GM21390 (cell line): ENCODE data around the gene PDE7B.
"Not testable (repeated sequence)": the region's sequence is repeated elsewhere in the genome, so short reads cannot be mapped to it uniquely, and the experiment has no call there.

Experiments used
- ATAC-seq: cut with Tn5 transposase; IDR thresholded peaks from one replicate; pipeline ENCODE4 v1.9.1; 2021; ENCODE audit not compliant: unreplicated experiment

The PDE7B gene

DNA sequence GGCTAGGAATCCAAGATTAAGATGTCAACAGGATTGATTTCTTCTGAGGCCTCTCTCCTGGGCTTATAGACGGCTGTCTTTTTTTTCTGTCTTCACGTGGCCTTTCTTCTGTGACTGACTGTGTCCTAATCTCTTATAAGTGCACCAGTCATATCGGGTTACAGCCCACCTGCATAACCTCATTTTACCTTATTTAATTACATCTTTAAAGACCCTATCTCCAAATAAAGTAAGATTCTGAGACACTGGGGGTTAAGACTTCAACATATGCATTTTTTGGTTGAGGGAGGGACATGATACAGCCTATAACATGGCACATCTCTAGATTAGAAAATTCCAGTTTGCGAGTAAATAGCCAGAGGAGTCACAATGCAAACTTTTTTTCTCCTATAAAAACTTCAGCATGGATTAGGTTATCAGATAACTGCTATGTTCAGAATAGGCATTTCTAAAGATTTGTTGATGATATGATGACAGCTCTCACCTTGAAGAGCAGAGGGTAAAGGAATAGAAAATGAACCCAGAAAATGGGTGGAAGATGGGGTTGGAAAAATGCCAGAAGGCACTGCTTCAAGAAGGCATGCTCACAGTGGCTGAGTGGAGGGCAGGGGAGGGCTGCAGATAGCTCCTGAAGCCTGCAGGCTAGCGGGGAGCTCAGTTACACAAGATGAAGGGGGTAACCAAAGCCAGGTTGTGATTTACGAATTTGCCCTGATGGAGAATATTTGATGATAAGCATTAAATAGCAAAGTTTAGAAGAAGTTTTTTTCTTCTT is 8.7 kb upstream of the PDE7B start:
- no peak for ATAC-seq

DNA sequence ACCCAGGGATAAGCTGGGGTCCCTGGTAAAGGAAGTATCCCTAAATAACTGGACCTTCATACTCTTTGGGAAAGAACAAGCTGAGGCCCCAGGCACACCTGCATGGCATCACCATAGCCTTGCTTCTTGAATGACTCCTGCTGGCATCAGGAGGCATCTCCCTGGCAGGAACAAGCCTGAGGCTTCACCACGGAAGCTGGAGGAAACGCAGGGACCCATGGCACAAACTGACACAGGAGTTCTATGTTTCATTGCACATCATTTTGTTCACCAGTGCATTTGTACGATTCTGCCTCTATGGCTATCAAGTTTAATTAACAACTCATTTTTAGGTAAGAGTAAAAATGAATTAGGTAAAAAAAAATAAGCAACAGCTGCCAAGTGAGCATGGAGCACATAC is 619 bp upstream of the PDE7B start:
- no peak for ATAC-seq

DNA sequence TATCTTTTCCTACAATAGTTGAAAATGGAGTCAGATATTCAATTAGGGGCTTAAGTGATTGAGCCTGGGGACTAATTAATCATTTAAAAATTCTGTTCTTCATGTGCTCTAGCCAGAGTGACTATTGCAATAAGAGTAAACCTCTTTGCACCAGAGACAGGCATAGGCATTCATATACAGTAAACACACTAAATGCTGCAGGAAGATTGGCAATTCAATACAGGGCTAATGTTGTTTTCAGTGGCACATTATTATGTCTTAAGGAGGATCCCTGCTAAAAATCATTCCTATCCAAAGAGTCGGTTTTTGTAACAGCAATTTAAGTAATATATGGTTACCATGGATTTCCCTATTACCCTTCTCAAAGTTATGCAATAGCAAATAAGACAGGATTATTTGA is 1.2 kb downstream of the PDE7B start:
- no peak for ATAC-seq

DNA sequence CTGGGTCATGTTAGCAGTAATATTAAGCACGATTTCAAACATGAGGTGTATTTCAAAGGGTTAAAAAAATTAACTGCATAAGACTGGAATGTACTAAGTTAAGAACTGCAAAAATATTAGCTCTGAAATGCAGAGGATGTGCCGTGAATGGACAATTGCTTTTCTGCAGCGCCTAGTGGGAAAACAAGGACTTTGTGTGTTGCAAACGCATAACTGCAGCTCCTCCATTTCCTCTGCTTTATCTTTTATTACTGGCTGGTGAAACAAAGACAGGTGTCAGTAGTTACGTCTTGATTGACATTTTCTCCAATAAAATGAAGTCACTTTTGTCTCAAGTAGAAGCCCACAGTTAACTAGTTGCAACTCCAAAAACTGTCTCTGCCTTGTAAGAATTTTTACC is 1.7 kb downstream of the PDE7B start:
- ATAC-seq = no peak

DNA sequence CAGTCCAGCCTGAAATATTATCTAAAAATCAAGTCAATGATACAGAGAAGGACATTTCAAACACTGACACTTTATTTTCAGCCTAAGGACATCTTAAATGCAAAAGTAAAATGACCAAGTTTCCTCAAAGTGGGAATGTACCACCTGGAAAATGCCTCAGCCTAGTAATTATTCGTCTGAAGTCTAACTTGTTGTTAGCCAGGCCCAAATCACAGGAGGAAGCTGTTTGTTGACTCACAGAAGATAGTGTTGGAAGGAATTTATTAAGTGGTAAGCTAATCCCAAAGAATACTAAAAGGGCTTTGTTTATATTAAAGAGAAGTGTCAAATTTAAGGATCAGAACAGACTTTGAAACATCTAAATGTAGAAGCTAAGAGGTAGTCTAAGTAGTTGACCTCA is 2.5 kb downstream of the PDE7B start:
- no peak for ATAC-seq

DNA sequence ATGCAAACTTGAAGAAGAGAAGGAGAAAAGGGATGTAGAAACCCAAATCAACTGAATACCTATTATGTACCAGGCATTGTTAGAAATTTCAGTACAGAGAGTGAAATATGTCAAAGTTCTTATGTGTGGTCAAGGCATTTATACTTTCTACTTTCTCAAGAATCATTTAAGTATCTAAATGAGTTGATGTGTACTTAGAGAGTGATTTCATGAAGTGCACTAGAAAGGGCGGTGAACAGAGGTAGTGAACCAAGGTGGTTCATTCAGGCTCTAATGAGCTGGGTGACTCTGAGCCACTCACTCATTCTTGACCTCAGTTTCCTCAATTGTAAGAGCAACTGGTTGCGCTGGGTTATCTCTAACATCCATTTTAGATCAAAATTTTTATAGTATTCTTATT is 3.3 kb downstream of the PDE7B start:
- peak; percentile 53 for ATAC-seq

DNA sequence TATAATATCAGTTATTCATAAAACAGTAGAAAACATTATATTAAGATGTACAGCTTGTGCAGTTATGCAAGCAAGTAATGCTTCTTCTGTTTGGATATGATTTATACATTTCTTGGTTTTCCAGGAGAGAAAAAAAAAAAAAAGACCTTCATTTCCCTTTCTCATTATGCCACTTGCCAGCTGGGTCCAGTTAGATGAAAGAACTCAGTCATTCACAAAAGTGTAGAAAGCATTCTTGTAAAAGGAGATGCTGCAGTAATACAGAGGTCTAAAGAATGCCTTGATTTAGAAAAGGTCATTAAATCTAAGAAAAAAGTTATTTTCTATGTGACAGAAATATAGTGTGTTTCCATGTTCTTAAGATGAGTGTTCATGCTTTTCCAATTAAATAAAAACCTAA is 7.4 kb downstream of the PDE7B start:
- no peak for ATAC-seq

DNA sequence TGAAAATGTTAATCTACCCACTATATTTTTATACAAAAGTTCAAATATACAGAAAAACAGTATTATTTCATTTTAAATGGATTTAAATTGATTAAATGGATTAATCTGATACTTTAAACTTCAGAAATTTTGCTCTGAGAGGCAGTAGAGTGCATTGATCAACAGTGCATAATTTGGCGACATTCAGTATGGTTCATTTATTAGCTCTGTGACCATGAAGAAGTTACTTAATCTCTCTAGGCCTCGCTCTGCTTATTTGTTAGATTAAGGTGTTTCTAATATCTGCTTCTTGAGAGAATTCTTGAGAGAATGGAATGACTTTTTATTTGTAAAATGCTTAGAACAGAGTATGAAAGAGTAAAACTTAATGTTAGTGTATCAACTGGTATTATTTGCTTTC is 8.9 kb downstream of the PDE7B start:
- ATAC-seq = no peak

DNA sequence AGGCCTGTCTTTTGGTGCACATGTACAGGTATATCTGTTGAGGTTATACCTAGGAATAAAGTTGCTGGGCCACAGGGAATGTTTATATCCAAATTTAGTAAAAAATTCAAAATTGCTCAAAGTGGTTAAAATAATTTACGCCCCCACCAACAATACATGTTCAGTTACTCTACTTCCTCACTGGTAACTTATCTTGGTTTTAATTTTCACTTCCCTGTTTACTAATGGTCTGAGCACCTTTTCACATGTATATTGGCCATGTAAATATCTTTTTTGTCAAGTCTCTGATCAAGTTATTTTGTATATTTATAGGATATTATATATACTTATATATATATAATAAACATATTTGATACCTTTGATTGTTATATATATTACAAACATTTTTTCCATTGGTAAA is 9.7 kb downstream of the PDE7B start:
- ATAC-seq = peak; percentile 90

DNA sequence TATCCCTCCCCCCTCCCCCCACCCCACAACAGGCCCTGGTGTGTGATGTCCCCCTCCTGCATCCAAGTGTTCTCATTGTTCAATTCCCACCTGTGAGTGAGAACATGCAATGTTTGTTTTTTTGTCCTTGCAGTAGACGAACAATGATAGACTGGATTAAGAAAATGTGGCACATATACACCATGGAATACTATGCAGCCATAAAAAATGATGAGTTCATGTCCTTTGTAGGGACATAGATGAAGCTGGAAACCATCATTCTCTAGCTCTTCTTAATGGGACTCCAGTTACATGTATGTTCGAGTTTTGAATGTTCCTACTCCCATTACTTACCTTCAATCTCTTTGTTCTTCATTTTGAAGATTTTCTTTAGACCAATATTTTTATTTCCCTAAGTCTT is 13.4 kb downstream of the PDE7B start:
- ATAC-seq = not testable (repeated sequence)

DNA sequence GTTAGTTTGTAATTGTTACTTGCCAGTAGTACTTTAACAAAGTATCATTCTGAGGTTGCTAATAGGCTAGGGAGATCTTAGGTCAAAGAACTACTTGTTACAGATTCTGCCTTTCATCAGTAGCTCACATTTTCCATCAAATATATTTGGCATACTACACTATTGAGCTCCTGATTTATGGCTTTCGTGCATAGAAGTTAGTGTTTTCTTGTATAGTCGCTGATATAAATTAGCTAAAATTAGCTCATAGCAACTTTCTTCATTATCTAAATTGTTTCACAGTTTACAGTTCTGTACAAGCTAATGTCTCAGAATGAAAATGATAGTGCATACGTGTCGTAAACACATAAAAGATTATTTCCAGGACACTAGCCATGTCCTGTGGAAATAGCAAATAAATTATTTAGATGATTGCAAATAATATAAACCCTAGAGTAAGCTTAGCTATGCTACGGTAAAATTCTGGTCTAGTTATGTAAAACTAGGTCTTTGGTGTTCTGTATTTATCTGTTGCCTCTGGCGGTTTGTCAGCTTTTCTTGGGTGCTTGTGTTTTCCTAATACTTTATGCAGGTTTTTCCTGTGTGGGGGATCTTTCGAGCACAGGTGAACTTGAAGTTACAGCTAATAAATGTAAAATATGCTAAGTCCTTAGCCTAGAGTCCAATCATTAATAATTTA is 15.1 kb downstream of the PDE7B start:
- ATAC-seq = no peak

DNA sequence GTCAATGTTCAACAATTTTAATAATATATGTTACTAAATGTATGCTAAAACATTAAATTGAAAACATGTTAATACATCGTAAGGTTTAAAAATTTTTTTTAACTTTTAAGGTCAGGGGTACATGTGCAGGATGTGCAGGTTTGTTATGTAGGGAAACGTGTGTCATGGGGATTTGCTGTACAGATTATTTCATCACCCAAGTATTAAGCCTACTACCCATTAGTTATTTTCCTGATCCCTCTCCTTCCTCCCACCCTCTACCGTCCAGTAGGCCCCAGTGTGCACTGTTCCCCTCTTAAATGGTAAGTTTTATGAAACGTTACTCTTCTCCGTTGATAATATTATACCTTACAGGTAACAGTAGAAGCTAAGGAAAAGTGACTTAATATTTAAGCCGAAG is 15.8 kb downstream of the PDE7B start:
- ATAC-seq = no peak

DNA sequence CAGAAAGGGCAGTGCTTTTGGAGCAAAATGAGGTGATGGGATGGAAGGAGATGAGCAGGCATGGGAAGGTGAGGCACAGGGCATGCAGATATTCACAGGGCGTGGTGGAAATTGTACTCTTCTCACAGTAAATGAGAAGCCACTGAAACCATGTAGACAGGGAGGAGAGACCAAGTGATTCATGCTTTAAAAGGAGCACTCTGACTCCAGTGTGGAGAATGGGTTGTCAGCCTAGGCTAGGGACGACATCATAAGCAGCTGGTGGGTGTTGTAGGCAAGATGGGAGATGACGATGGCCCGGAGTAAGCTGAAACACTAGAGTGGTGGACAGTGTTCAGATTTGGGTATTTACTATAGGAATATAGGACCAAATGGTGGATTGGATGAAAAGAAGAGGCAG is 18.4 kb downstream of the PDE7B start:
- ATAC-seq = no peak

DNA sequence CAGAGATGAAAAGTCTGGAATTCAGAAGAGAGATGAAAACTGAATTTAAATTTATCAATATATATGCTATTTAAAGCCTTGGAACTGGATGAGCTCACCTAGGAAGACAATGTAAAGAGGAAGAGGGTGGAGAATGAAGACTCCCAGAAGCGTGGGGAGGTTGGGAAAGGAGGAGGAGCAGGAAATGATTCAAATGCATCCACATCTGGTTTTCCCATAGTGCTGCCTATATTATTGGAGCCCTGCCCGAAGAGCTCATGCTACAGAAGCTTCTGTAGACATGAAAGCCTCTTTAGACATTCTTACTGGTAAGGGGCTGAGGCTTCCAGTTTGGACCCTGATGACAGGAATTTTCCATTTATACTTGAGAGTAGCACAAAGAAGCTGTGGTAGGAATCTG is 19.2 kb downstream of the PDE7B start:
- no peak for ATAC-seq

DNA sequence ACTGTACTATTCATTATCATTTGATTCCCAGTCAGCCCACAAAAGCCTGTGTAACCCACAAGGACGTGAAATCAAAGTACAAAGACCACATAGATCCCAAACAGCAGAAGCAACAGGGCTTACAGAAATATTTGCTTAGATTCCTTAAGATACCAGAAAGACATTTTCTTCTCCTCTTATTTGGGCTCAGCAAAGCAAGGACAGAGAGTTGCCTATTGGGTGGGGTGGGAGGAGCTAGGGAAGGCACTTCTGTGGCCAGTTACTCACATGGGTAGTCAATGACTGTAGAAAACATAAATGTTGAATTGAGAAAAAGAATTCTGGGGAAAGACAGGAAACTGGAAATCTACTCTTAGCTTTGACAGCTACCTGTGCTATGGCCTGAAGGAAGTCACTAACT is 19.8 kb downstream of the PDE7B start:
- no peak for ATAC-seq

DNA sequence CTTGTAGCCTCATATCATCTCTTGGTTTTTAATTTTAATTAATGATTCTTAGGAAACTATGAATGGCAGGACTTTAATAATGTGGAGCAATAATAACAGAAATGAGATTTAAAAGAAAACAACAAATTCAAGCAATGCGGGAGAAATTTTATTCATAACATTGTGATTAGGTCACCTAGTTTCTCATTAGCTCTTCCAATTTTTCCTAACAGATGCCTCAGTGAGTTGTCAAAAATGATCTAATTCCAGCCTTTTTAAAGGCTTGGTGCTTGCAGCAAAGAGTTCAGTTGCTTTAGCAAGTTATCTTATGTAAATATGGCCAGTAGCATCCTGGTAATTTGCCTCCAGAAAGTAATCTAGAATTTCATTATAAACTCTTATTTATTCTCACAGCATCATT is 20.4 kb downstream of the PDE7B start:
- no peak for ATAC-seq

DNA sequence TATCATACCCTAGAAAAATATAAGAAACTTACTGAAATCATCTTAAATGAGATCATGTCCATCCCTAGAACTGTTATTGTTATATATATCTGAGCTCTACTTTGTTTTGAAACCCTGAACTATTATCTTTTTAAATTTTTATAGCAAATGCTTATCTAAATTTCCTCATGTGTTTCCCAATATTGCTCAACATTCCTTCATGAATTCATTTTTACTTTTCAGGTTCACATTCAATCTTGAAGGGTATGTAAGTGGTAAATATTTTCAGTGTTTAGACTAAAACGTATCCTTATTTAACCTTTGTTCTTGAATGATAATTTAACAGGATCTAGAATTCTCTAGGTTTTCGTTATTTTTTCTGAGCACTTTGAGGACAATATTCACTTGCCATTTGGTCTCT is 23.9 kb downstream of the PDE7B start:
- ATAC-seq = no peak

DNA sequence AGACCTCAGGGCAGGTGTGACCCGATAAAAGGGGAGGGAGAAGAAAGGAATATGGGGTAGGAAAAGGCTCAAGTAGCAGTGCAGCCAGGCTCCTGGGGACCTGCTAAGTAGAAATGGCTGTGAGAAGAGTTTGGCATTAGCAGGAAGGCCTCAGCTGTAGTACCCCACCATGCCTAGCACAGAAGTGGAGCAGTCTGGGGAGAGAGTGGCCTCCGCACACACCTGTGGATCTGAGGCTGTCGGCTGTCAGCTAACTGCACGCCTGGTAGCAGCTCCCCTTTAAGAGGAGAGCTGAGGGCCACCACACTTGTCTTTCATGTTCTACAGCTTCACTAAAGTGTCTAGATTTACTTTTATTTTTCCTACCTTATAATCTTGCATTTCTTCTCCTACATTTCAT is 24.6 kb downstream of the PDE7B start:
- ATAC-seq = no peak

DNA sequence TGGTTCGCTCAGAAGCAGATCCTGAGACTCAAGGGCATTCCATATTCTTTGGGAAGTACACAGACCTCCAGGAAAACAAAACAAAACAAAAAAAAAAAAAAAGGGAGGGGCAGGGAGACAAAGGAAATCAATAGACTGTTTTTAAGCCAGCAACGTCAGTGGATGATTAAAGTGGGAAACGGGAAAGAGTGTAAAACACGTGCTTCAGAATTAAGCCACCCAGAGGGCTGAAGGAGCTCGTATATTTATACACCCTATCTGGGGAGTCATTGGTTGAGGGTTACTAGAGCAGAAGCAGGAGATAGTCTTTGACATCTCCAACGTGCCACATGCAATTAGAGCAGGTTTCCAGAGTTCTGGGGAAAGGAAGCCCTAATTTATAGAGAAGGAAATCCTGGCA is 26.2 kb downstream of the PDE7B start:
- ATAC-seq = no peak

DNA sequence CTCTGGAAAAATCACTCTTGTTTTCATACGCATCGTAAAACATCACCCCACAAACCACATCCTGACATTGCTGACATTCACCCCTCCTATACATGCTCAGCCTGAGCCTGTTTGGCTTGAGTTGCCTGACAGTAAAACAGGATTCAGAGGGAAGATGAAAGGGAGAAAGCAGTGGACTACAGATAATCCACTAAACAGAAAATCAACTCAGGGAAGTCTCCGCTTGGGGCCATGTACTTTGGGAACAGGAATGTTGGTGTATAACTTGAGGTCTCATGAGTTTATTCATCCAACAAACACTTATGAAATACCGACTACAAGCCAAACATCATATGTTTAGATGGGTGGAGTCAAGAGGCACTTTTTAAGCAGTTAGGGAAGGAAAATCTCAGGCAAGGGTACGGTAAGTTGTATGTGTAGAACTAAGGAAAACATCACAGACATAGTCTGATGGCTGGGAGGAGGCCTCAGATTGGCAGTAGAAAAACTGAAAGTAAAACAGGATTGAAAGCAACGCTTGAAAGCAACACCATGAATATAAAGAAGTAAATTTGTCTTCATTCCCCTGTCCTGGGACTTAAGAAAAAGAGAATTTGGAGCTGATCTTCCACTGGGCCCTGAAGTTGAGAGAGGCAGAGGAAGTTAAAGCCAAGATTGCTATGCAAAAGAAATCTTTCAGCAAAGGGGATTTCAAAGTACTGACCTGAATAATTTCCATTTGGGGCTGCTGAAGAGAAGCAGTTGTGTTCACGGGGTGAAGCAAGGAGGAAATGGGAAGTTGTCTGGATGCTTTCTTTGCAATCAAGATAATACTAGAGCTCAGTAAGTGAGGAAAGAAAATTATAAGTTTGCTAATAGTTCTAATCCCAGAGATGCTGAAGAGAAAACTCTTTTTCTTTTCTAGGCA is 28.8 kb downstream of the PDE7B start:
- peak; percentile 93 for ATAC-seq

DNA sequence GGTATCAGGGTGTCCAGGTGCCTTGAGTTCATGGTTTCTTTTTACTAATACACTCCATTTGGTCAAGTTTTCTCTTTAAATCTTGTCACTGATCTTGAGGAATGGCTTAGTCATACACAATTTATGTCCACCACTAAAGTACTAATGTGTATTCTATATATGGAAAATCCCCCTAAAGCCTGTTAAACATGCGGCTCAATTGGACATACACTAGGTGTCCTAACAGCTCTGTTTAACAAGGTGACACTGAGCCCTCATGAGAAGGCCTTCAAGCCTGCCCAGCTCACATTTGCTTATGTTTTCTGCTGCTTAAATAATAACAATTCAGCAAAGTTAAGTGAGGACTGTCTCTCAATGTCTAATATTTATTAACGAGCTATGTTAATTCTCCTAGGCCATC is 31.5 kb downstream of the PDE7B start:
- ATAC-seq = no peak

DNA sequence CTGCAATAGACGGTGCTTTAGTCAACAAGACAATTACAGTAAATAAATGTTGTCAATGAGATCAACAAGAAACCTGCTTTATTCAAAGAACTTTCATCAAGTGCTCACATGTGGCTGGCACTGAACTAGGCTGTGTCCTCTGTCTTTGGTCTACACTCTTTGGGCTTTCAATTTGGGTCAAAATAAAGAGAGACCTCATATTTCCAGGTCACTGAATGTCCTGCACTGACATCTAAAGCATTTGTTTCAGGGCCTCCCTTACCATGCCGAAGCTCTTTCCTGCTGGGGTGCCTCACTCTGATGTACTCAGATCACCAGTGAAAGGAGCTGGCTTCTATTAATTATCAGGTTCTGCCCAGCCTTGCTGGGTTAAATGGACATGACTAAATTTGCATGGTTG is 32.0 kb downstream of the PDE7B start:
- no peak for ATAC-seq
